Measurements from ENCODE around the gene MGAT3. TPM values are rescaled to one million over a fixed set of nuclear protein-coding genes. Genes with fewer than 3 reads are reported as not detected.

The MGAT3 gene
- total RNA-seq, 1 experiment from 2014 or later = 0.57 TPM

DNA sequence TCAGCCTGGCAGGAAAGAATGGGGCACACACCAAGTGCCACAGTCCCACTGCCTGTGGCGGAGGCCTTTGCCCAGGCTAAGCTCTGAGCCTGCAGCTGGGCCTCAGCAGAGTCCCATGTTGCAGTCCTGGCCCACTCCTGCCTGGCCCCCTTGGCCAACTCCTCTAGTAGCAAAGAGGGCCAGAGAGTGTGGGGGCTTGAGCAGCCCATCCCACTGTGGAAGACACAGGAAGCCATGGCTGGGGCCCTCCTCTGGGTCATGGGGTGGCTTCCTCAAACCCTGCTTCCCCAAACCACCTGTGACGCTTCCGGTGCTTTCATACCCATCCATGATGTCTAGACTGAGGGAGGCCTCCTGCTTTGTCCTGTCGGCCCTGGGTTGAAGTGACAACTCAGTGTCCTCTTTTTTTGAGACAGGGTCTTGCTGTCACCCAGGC is 69.9 kb downstream of the MGAT3 start:
- DNase-seq (ENCODE audit: low read depth, low spot score) = no peak
- in situ Hi-C loops (cut with HindIII; ENCODE audit: low pct_unique_long_range_greater_than_20kb, low sequenced_read_pairs) = no loop called here
- POLR2A ChIA-PET = no interaction called here

DNA sequence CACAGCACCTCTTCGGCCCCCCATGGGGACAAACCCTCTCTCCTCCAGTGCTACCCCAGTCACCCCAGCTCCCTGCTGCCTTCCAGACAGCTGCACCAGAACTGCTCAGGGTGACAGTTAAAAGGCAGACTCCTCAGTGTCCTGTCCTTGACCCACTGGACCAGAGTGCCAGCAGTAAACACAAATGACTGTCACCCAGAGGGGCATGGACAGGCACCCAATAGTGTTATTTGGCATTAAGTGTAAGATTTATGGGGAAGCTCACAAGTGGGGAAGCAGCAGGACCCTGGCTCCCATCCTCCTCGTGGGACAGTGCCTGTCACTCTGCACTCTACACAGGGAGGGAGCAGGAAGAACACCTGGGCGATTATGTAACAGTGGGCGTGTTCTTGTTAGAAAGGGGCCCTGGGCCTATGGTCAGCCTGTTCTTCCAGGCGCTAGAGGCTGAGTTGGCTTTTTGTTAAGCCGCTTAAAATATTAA is 70.7 kb downstream of the MGAT3 start:
- no peak overlapping the region for H3K4me3 ChIP-seq (ENCODE audit: low read depth in 2 of 2, low read length in 2 of 2)
- H3K36me3 ChIP-seq (ENCODE audit: control insufficient read depth, insufficient read depth, low read length) = peaks cover 4% of the 10 kb centered on the region
- intact Hi-C loops (cut with micrococcal nuclease; ENCODE audit: unreplicated experiment) (no loop called here), in situ Hi-C loops (cut with HindIII; ENCODE audit: low pct_unique_long_range_greater_than_20kb, low sequenced_read_pairs) (no loop called here)
- no TSS peak for BruUV-seq (replicated peaks)
- ATAC-seq (no peak), DNase-seq (ENCODE audit: low read depth, low spot score) (no peak)
- H3K9me3 ChIP-seq (ENCODE audit: control insufficient read depth, insufficient read depth, low read depth, low read length) = no peaks in the 10 kb centered on the region
- no peaks in the 10 kb centered on the region for H3K27me3 ChIP-seq (ENCODE audit: control insufficient read depth, insufficient read depth, low read length)
- H3K4me1 ChIP-seq (ENCODE audit: control insufficient read depth, insufficient read depth, low read length) = peaks cover 48% of the 10 kb centered on the region
- CTCF ChIA-PET = no interaction called here
- POLR2A ChIA-PET = no interaction called here
- TF ChIP-seq, protein P1, sequence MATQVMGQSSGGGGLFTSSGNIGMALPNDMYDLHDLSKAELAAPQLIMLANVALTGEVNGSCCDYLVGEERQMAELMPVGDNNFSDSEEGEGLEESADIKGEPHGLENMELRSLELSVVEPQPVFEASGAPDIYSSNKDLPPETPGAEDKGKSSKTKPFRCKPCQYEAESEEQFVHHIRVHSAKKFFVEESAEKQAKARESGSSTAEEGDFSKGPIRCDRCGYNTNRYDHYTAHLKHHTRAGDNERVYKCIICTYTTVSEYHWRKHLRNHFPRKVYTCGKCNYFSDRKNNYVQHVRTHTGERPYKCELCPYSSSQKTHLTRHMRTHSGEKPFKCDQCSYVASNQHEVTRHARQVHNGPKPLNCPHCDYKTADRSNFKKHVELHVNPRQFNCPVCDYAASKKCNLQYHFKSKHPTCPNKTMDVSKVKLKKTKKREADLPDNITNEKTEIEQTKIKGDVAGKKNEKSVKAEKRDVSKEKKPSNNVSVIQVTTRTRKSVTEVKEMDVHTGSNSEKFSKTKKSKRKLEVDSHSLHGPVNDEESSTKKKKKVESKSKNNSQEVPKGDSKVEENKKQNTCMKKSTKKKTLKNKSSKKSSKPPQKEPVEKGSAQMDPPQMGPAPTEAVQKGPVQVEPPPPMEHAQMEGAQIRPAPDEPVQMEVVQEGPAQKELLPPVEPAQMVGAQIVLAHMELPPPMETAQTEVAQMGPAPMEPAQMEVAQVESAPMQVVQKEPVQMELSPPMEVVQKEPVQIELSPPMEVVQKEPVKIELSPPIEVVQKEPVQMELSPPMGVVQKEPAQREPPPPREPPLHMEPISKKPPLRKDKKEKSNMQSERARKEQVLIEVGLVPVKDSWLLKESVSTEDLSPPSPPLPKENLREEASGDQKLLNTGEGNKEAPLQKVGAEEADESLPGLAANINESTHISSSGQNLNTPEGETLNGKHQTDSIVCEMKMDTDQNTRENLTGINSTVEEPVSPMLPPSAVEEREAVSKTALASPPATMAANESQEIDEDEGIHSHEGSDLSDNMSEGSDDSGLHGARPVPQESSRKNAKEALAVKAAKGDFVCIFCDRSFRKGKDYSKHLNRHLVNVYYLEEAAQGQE (IDR thresholded peaks at IDR 0.05; ENCODE audit: insufficient read depth in 1 of 2, low read depth in 2 of 2, low read length in 1 of 2) = no peak
- TF ChIP-seq, protein P2, sequence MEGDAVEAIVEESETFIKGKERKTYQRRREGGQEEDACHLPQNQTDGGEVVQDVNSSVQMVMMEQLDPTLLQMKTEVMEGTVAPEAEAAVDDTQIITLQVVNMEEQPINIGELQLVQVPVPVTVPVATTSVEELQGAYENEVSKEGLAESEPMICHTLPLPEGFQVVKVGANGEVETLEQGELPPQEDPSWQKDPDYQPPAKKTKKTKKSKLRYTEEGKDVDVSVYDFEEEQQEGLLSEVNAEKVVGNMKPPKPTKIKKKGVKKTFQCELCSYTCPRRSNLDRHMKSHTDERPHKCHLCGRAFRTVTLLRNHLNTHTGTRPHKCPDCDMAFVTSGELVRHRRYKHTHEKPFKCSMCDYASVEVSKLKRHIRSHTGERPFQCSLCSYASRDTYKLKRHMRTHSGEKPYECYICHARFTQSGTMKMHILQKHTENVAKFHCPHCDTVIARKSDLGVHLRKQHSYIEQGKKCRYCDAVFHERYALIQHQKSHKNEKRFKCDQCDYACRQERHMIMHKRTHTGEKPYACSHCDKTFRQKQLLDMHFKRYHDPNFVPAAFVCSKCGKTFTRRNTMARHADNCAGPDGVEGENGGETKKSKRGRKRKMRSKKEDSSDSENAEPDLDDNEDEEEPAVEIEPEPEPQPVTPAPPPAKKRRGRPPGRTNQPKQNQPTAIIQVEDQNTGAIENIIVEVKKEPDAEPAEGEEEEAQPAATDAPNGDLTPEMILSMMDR (IDR thresholded peaks at IDR 0.05) = no peak
- TF ChIP-seq POLR2AphosphoS5 (IDR thresholded peaks at IDR 0.05; ENCODE audit: low read depth, low read length) (no peak), TCF7L2 (IDR thresholded peaks at IDR 0.05; ENCODE audit: low read depth, low read length) (no peak), SIN3A (IDR thresholded peaks at IDR 0.05; ENCODE audit: borderline replicate concordance, insufficient read depth, low read depth, low read length) (no peak)
- H3K27ac ChIP-seq (ENCODE audit: low read length) = 0 out of 2 replicates have a peak overlapping the region, but pooled peaks have one; percentile 23

More for the DNA sequence above, 69.9 kb downstream of the MGAT3 start:
- ATAC-seq = no peak
- TF ChIP-seq, protein P1 (IDR thresholded peaks at IDR 0.05; ENCODE audit: insufficient read depth in 1 of 2, low read depth in 2 of 2, low read length in 1 of 2) = no peak
- TF ChIP-seq, protein P2 (IDR thresholded peaks at IDR 0.05) = no peak
- TF ChIP-seq POLR2AphosphoS5 (IDR thresholded peaks at IDR 0.05; ENCODE audit: low read depth, low read length) = peak; percentile 23; the same call in 1 of the 2 replicates
- no peak for TF ChIP-seq SIN3A (IDR thresholded peaks at IDR 0.05; ENCODE audit: borderline replicate concordance, insufficient read depth, low read depth, low read length)
- Histone ChIP-seq H3K9me3 (ENCODE audit: control insufficient read depth, insufficient read depth, low read depth, low read length) (no peaks in the 10 kb centered on the region), H3K27ac (ENCODE audit: low read length) (no peak overlapping the region), H3K27me3 (ENCODE audit: control insufficient read depth, insufficient read depth, low read length) (no peaks in the 10 kb centered on the region), H3K4me3 (ENCODE audit: low read depth in 2 of 2, low read length in 2 of 2) (no peak overlapping the region), H3K36me3 (ENCODE audit: control insufficient read depth, insufficient read depth, low read length) (no peaks in the 10 kb centered on the region; the same call in none of the 2 replicates), H3K4me1 (ENCODE audit: control insufficient read depth, insufficient read depth, low read length) (peaks cover 49% of the 10 kb centered on the region)
- intact Hi-C loops (cut with micrococcal nuclease; ENCODE audit: unreplicated experiment) = no loop called here
- BruUV-seq (replicated peaks) = no TSS peak
- CTCF ChIA-PET = no interaction called here
